ENCODE measurements around the gene TMCC2.
"Not testable (repeated sequence)": the region's sequence is repeated elsewhere in the genome, so short reads cannot be mapped to it uniquely, and the experiment has no call there.

TMCC2 gene

DNA sequence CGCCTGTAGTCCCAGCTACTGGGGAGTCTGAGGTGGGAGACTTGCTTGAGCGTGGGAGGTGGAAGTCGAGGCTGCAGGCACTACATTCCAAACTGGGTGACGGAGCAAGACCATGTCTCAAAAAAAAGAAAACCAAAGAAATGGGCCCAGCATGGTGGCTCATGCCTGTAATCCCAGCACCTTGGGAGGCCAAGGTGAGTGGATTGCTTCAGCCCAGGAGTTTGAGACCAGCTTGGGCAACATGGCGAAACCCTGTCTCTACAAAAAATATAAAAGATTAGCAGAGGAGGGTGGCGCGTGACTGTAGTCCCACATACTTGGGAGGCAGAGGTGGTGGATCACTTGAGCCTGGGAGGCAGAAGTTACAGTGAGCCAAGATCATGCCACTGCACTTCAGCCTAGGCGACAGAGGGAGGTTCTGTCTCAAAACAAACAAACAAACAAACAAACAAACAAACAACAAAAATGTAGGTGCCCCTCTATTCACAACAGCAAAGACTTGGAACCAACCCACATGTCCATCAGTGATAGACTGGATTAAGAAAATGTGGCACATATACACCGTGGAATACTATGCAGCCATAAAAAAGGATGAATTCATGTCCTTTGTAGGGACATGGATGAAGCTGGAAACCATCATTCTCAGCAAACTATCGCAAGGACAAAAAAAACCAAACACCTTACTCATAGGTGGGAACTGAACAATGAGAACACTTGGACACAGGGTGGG, 53.1 kb downstream of the TMCC2 start:
- DNase-seq (ENCODE audit: low read depth in 2 of 2): not testable (repeated sequence)

DNA sequence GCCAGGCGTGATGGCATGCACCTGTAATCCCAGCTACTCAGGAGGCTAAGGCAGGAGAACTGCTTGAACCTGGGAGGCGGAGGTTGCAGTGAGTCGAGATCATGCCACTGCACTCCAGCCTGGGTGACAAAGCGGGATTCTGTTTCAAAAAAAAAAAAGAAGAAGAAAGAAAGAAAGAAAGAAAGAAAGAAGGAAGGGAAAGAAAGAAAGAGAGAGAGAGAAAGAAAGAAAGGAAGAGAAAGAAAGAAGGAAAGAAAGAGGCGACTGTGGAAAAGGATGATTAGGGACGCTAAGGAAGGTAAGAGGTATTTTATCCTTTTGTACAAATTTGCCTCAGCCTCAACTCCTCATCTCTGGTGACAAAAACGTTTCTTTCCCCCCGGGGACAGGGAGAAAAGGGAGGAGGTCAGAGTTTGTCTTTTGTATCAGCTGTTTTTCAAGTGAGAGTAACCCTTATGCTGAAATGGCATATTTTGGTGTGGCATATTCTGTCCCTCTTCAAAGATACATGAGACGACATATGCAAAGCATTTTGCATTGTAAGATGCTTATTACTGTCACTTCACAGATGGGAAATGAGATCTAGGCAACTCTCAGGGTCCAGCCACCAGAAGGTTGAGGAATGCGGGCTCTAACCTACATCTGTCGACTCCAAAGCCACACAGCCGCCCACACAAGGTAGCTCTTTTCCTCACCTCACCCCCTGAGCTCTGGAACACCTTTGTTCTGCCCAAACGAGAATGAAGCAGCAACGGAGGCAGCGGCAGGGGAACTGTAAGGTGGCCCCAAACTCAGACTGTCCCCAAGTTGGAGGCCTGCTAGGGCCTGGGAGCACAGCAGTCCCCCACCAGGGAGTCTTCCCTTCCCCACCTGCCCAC, 55.8 kb downstream of the TMCC2 start:
- no peak for DNase-seq (ENCODE audit: low read depth in 2 of 2)

DNA sequence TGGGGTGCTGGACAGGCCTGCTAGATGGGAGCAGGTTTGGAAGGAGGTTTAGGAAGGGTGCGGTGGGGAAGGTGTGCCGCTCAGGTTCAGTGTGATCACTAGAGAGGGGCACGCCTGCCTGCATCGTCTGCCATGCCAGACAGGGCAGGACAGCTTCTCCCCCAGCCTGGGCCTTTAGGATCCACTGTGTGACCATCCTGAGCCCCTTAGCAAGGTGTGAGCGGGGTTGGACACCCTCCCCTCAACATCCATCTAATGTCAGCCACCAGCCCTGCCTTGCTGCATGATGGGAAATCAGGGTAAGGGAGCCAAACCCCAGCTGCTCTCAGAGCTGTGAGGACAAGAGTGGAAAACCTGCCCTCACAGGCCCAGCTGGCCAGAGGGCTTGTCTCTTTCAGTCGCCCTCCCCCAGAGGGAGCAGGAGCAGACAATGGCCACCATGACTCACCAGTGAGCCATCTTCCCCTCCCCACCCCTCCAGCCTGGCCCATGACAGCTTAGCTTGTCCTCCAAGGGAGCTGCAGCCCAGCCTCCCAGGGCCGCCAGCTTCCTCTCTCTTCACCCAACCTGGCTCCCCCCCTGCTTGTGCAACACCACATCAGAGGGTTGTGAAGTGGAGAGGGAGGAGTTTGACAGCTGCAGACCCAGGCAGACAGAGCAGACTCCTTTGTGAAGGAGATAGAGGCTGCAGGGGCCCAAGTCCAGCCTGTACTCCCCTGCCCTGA, 56.8 kb downstream of the TMCC2 start:
- peak; percentile 68 to 70 for DNase-seq (ENCODE audit: low read depth in 2 of 2)

DNA sequence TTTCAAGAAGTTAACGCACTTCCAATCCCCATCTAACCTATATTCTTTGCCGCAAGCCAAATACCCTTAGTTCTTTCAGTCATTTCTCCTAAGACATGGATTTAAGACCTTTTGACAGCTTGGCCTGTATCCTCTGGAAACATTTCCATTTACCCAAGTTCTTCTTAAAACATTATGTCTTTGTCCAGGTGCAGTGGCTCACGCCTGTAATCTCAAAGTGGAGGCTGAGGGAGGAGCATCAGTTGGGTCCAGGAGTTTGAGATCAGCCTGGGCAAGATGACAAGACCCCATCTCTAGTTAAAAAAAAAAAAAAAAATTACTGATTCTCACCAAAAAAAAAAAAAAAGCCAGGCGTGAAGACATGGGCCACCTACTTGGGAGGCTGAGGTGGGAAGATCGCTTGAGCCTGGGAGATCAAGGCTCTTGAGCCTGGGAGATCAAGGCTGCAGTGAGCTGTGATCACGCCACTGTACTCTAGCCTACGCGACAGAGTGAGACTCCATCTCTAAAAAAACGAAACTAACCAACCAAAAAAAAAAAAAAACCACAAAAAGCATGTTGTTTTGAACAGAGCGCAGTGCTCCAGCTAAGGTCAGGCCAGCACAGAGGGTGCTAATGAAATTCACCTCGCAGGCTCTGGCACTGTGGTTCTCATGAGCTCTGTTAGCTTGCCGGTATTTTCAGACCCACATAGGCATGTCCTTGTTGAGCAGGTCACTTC, 57.8 kb downstream of the TMCC2 start:
- DNase-seq (ENCODE audit: low read depth in 2 of 2): peak in 1 of 2 donors; percentile 31

DNA sequence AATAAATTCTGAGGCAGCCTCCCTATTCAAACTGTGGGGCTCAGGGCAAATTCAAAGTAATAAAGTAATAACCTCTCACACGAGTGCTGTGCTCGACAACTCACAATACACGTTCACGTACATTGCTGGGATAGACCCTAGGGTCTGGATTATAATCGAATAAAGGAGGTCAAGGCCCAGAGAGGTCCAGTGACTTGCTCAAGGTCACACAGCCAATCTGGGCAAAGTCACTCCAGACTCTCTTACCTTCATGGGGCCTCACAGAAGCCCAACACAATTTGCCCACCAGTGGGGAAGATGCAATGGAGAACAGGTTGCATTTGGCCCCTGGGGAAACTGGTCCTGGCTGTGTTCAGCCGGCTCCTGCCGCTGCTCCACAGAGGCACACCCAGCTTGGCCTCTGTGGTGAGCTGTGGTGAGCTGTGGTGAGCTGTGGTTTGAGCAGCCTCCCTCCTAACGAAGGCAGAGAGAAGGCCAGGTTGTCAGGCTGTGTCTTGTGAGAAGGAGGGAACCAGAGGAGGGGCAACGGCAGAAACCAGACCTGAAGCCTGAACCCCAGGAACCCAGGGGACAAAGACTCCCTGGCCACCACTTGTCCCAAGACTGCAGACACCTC, 58.7 kb downstream of the TMCC2 start:
- peak; percentile 70 for DNase-seq (ENCODE audit: low read depth in 2 of 2)

DNA sequence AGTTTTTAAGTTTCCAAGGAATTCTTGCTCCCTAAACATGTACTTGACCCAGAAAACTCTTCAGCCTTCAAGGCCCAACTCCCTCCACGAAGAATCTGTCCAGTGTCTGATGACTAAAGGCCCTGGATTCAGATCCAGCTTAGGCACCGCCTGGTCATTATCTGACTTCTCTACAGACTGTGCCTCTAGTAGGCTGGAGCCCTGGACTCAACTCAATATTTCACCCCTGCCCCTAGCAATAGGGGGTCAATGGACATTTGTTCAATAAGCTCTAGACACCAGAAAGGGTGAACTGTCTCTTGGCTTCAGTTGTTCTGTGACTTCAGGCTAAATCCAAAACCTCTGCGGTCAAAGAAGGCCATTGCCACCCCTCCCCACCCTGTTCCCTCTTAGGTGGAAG, 59.3 kb downstream of the TMCC2 start:
- DNase-seq (ENCODE audit: low read depth in 2 of 2): no peak

DNA sequence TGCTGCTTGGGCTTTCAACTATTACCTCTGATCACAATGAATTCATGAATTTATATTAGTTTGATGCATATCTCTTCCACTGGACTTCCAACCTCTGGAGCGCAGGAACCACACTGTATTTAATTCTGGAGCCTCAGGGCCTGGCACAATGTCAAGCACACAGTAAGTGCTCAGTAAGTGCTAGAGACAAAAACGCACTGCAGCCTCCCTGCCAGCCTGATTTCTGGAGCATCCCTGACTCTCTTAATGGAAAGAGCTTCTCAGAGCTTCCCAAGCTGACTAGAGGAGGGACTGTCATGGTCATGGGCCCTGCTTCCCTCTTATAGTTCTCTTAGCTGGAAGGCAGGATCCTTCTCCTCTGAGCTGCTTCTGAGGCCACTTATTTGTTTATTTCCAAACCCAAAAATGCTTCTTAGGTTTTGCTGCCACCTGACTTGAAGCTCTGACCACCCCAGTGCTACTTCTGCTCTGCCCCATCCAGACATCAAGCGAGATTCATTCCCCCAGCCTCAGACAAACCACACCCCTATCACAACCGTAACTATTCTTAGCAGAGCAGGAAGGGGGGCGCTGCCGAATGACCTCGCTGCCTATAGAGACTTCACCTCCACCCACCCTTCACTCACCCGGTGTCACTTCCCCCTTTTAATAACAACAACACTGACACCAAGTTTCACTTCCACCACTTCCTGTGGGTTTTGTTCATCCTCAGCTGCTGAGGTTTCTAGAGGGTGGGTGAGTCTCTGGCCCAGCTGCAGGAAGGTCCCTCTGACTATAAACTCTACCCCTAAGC, 60.2 kb downstream of the TMCC2 start:
- peak; percentile 67 for DNase-seq (ENCODE audit: low read depth in 2 of 2)

DNA sequence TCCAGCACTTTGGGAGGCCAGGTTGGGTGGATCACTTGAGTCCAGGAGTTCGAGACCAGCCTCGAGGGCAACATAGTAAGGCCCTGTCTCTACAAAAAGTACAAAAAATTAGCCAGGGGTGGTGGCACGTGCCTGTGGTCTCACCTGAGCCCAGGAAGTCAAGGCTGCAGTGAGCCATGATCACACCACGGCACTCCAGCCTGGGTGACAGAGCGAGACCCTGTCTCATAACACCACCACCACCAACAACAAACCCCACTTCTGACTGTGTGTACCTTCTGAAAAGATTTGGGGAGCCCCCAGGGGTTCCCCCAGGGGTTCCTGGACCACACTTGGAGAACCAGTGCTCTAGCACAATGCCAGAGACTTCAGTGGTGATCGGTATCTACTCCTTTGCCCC, 63.9 kb downstream of the TMCC2 start:
- no peak for DNase-seq (ENCODE audit: low read depth in 2 of 2)

DNA sequence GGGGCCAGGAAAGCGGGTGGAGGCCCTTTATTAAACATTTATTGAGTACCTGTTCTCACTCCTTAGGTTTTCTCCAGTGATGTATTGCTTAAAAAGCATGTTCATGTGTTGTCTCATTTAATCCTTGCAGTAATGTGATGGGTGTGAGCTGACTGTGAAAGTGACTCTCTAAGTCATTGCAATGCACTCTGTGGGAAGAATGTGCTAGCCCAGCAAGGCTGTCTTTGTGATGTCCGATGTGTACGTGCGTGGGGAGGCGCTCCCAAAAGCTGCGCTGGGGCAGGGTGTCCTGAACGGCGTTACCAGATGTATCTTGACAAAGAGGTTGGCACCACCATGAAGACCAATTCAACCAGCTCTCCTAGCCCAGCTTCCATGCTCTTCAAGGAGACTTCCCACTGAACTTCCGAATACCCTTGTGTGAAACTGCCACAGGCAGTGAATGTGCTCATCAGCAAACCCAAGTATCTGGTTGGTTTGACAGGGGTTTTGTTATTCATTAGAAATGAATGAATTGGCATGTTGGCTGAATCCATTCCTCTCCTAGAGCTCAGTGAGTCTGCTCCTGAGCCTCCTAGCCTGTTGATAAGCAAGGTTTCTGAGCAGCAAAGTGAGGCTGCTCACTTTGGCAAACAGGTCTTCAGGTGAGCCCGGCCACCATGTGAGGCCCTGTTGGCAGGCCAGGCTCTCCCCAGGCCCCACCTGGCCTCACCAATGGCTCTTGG, 65.8 kb downstream of the TMCC2 start:
- no peak for DNase-seq (ENCODE audit: low read depth in 2 of 2)

DNA sequence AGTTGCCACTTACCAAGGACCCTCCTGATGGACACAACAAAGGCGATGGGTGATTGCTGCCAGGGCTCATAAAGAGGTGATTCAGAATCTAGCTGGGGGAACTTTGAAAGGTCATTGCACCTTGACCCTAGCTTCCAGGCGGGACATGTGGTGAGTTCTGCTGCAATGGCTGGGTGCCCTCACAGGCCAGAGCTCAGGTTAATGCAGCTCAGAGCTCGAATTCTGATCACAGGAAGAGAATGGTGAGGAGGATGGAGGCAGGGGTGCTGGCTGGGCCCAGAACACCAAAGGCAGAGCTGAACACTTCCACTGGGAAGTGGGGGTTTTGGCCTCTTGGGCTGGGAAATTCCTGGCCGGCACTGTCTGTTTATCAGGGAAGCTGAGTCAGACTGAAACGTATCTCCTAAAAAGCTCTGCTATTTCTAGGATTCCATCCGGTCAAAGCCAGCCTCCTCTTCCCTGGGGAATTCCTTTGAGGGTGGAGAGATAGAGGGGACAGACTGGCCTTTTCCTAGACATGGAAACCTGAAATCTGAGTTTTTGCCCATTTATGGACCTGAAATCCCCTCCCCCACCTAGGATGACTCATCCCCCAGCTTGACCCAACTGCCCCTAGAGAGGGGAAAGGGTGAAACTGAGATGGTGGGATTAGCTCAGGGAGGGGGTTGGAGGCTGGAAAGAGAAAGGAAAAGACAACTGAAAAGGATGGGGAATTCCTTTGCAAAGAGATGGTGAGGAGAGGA, 66.6 kb downstream of the TMCC2 start:
- DNase-seq (ENCODE audit: low read depth in 2 of 2): no peak

DNA sequence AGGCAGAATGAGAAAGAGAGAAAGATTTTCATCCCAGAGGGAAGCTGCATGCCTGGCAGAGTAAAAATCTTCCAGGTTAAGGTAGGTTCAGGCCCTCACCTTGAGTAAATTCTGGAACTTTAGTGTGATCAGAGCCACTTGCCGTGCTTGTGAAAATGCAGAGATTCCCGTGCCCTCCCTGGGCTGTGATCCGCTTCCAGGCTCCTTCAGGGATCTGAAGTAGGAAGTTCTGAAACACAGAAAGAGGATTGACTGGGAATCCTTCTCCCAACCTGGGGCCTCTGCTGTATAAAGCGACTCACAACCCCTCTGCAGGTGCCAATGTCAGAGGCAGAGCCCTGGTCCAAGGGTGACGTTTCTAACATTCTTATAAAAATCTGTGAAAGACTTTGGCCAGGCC, 67.2 kb downstream of the TMCC2 start:
- no peak for DNase-seq (ENCODE audit: low read depth in 2 of 2)

DNA sequence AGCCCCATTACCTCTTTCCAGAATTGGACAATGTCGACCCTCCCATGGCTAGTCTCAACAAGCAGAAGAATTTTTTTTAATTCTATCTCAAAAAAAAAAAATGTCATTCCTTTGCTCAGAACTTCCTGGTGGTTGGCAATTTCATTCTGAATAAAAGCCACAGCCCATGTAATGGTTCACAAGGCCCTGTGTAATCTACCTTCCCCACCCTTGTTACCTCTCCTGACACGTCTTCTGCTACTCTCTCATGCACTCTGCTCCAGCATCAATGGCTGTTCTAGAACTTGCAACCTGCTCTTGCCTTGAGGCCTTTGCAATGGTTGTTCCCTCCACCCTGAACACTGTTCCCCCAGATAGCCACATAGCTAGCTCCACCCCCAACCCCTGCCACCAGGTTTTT, 68.4 kb downstream of the TMCC2 start:
- DNase-seq (ENCODE audit: low read depth in 2 of 2): no peak

DNA sequence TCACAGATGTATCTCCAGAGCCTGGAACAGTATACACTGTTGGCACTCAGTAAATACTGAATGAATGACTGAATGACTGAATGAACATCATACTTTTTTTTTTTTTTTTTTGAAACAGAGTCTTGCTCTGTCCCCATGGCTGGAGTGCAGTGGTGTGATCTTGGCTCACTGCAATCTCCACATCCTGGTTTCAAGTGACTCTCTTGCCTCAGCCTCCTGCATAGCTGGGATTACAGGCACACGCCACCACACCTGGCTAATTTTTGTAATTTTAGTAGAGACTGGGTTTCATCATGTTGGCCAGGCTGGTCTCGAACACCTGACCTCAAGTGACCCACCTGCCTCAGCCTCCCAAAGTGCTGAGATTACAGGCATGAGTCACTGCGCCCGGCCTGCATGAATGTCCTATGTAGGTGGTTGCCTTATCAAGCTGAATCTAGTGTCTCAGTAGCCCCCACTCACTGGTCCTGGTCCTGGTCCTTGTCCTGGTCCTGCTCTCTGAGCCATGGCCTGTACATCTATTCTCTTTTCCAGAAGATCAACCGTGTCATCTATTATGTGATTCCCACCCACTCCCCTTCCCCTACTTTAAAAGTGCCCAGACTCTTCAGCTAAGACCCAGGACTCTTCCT, 69.9 kb downstream of the TMCC2 start:
- not testable (repeated sequence) for DNase-seq (ENCODE audit: low read depth in 2 of 2)

DNA sequence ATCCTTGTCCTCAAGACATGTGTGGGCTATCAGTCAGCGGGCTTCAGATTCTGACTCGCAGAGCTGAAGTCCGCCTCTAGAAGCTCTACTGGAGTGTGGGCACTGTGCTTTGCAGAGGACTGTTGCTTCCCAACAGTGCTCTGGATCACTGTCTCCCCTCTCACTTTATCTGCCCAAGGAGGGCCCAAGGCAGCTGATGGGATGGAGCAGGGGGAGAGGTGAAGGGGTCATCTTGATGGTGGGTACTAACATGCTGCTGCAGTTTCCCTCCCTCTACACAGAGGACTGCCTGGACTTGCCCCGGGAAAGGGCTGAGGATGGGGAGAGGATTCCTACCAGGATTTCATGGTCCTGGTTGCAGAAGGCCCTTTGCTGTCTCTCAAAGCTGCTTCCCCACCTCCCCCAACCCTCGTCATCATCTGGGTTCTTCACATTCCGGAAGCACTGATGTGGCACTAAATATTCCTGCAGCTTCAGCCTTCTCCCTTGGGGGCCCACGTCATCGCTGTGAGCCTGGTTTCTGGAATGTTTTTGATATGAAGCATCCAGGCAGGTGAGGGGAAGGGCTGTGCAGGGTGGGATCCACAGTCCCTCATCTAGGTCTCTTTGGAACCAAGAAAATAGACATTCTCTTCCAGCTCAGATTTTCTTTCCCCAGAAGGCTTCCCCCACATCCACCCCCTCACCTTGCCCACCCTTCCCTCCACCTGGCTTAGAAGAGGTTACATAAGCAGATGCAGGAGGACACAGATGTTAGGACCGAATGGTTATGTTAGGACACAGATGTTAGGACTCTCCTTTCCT, 70.6 kb downstream of the TMCC2 start:
- no peak for DNase-seq (ENCODE audit: low read depth in 2 of 2)

DNA sequence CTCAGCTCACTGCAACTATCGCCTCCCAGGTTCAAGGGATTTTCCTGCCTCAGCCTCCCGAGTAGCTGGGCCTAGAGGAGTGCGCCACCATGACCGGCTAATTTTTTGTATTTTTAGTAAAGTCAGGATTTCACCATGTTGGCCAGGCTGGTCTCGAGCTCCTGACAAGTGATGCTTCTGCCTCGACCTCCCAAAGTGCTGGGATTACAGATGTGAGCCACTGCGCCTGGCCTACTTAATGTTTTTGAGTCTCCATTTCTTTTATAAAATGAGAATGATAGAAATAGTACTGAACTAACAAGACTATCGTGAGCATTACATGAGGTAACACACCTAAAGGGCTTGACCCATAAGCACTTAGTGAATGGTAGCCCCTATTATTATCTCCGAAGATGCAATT, 72.4 kb downstream of the TMCC2 start:
- DNase-seq (ENCODE audit: low read depth in 2 of 2): no peak

DNA sequence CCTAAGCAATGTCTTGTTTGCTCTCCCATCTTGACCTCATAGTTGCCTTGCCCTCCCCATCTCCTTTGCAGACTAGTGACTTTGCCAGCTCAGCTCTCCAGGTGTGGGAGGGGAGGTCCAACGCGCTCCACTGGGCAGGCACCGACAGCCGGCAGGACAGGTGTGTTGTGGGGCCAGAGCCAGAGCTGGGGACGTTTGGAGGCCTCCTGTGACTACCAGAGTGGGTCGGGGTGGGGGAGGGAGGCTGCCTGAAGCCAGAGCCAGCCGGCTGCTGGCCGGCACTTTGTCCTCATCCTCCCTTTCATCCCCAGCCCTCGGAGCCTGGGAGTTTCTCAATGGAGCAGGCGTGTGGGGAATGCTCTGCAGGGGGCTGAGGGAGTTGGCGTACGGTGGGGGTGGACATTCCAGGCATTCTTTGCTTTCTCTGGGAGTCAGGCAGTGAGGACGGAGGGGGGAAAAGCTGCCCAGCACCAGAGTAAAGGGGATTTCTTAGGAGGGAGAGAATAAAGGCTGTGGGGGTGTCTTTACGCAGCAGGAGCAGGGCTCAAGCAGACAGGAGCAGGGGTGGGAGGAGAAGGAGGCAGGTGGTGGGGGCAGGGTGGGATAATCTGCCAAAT, 73.6 kb downstream of the TMCC2 start:
- DNase-seq (ENCODE audit: low read depth in 2 of 2): no peak

DNA sequence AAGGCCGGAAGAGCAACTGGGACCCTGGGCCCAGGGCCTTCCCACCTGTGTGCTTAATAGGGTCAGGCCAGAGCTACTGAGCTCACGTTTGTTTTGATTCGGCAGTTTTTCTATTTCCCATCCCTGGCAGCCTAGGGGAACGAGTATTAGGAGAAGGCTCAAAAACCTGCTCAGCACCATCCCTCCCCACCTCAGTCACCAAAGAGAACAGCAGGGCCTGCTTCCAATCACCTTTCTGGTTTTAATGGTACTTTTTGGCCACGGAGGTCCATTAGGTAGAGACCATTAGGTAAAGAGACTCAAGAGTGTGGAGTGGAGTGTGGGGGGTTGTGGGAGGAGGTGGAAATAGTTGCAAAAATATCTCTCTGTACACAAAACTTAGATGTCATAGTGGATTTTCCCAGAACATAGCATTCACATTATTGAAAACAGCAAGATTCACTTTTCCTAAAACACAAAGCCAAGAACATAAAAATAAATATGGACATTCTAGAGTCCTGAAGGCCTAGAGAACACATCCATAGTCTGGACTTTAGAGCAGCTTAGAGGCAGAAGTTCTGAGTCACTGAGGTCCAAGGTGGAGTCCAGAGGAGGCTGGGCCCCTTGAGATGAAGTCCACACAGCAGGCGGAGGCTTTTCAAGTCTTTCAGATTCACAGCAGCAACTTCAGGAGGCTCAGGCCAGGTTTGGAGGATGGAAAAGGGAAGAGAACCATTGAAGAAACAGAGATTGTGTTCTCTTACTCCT, 74.3 kb downstream of the TMCC2 start:
- no peak for DNase-seq (ENCODE audit: low read depth in 2 of 2)

Data from stimulated activated CD8-positive, alpha-beta memory T cell treated with anti-CD3 and anti-CD28 coated beads, Interleukin-2, amount 100 ng/mL, for 48 hours (primary cell).